ENCODE measurements around the gene LSG1. TPM values are rescaled to one million over a fixed set of nuclear protein-coding genes. Genes with fewer than 3 reads are reported as not detected.
"Not testable (repeated sequence)": the region's sequence is repeated elsewhere in the genome, so short reads cannot be mapped to it uniquely, and the experiment has no call there.

Gene LSG1
- total RNA-seq, 1 donor from 2014 or later = 20.9 TPM

GRCh38 chr3:194605314-194605713 is 66.7 kb downstream of the LSG1 start:
- intact Hi-C loops (cut with DNase I); ATAC-seq; DNase-seq (ENCODE audit: missing footprints): not testable (repeated sequence)

GRCh38 chr3:194604837-194605236 is 67.2 kb downstream of the LSG1 start:
- no peak for DNase-seq (ENCODE audit: missing footprints)
- intact Hi-C loops (cut with DNase I) = no loop called here
- ATAC-seq = no peak

DNA sequence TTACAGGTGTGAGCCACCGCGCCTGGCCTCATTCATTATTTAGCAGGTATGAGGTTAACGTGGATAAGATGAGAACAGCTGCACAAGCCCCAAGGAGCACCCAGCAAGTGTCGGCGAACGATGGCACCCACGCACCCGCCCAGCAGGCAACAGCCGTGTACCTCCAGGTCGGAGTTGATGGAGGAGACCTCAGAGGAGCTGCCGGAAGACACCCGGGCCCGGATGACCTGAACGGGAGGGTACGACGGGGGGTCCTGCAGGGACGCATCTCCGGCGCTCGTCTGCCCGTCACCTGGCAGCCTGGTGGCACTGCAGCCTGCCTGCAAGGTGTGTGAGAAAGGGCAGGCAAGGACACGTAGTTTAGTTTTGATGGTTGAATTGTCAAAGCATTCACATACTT is 67.9 kb downstream of the LSG1 start:
- no peak for DNase-seq (ENCODE audit: missing footprints)
- intact Hi-C loops (cut with DNase I) = no loop called here
- no peak for ATAC-seq

DNA sequence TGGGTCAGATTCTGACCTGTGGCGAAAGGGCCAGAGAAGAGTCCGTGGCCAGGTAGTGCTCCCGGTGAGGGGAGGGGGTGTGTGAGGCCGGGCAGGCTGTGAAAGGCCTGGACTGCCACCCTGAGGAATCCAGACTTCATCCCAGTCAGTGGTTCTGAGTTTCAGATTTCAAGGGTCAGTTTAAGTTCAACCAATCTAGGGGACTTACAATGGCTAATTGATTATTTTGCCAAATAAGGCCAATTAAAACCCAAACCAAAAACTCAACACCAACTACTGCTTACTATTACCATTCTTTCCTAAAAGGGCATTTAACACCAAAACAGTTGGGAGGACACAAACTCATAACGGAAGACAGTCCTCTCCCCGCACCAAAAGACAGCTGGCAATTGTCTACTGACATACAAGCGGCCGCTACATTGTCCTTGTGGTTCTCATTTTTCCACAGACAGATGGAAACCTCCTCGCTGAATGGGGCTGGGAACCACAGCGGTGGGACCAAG is 69.3 kb downstream of the LSG1 start:
- ATAC-seq (no peak), DNase-seq (ENCODE audit: missing footprints) (no peak)
- intact Hi-C loops (cut with DNase I) = no loop called here

GRCh38 chr3:194598771-194599557 is 73.0 kb downstream of the LSG1 start:
- intact Hi-C loops (cut with DNase I) = no loop called here
- no peak for ATAC-seq
- DNase-seq (ENCODE audit: missing footprints) = no peak

DNA sequence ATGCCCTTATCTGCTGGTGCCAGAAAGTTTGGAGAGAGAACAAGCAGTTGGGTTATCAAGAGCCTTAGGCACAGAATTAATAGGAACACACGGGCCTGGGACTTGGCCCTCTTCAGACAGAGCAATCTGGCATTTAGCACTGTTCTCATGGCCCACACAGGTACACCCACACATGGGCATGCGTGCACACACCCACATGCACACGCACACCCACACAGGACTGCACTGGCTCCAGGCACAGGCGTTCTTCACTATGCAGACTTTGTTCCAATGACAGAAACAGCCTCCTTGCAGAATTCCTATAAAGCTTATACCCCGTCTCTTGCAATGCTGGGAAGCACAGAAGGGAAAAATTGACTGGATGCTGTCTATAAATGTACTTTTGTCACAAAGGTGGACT is 75.1 kb downstream of the LSG1 start:
- intact Hi-C loops (cut with DNase I) = no loop called here
- no peak for ATAC-seq

GRCh38 chr3:194592798-194593752 is 78.9 kb downstream of the LSG1 start:
- ATAC-seq (no peak), DNase-seq (ENCODE audit: missing footprints) (no peak)
- intact Hi-C loops (cut with DNase I) = no loop called here

More for the DNA sequence above, 75.1 kb downstream of the LSG1 start:
- DNase-seq (ENCODE audit: missing footprints) = no peak

Other genes with a start within 250 kb of the LSG1 start
- gene ATP13A3, start 185.2 kb downstream of the LSG1 start, total RNA-seq = 55.3 TPM
- 6.1 TPM for gene TMEM44, start 38.8 kb downstream of the LSG1 start, total RNA-seq
- 15.7 TPM for gene FAM43A, start 13.7 kb upstream of the LSG1 start, total RNA-seq

Data from Right ventricle myocardium inferior (tissue), 1 donor.